ENCODE results near the gene PPP2R1B.

Gene PPP2R1B

GRCh38 chr11:111765984-111766833 is at the start of gene PPP2R1B:
TSS of gene PPP2R1B (minus strand) at chr11:111766389. CDS start at chr11:111766361, 28 bp downstream.
- H3K27ac ChIP-seq (ENCODE audit: low read depth, low read length), result peak within 1 kb of the TSS; percentile 79
- H3K9ac ChIP-seq (ENCODE audit: low read length), result peak within 1 kb of the TSS; percentile 88
- peaks cover 21% of the 10 kb centered on the region for H3K4me1 ChIP-seq (ENCODE audit: insufficient read depth, low read length)
- H3K9me3 ChIP-seq (ENCODE audit: low read length), result no peaks in the 10 kb centered on the region
- H3K36me3 ChIP-seq (ENCODE audit: insufficient read depth, low read length), result peaks cover 12% of the 10 kb centered on the region
- no peaks in the 10 kb centered on the region for H3K27me3 ChIP-seq (ENCODE audit: control insufficient read depth in 1 of 2, insufficient read depth in 2 of 2, low read length in 2 of 2)
- peak within 1 kb of the TSS; percentile 76 to 89 for H3K4me3 ChIP-seq (ENCODE audit: low read depth in 1 of 2, low read length in 2 of 2)

- H3K27me3 ChIP-seq (ENCODE audit: control insufficient read depth in 1 of 2, insufficient read depth in 2 of 2, low read length in 2 of 2), result no peaks in the 10 kb centered on the region
- peak overlapping the region; percentile 41 for H3K27ac ChIP-seq (ENCODE audit: low read depth, low read length)
- no peaks in the 10 kb centered on the region for H3K9me3 ChIP-seq (ENCODE audit: low read length)
- H3K36me3 ChIP-seq (ENCODE audit: insufficient read depth, low read length), result no peaks in the 10 kb centered on the region
- no peak overlapping the region for H3K9ac ChIP-seq (ENCODE audit: low read length)
- no peak overlapping the region for H3K4me3 ChIP-seq (ENCODE audit: low read depth in 1 of 2, low read length in 2 of 2)
- H3K4me1 ChIP-seq (ENCODE audit: insufficient read depth, low read length), result peaks cover 29% of the 10 kb centered on the region
Observed at GRCh38 chr11:111815489-111815888, 49.3 kb upstream of the PPP2R1B start.

GRCh38 chr11:111814557-111815320 is 48.5 kb upstream of the PPP2R1B start:
- Histone ChIP-seq H3K4me3 (ENCODE audit: low read depth in 1 of 2, low read length in 2 of 2) (no peak overlapping the region), H3K27ac (ENCODE audit: low read depth, low read length) (peak overlapping the region; percentile 41), H3K27me3 (ENCODE audit: control insufficient read depth in 1 of 2, insufficient read depth in 2 of 2, low read length in 2 of 2) (no peaks in the 10 kb centered on the region), H3K36me3 (ENCODE audit: insufficient read depth, low read length) (no peaks in the 10 kb centered on the region), H3K9ac (ENCODE audit: low read length) (no peak overlapping the region), H3K4me1 (ENCODE audit: insufficient read depth, low read length) (peaks cover 21% of the 10 kb centered on the region), H3K9me3 (ENCODE audit: low read length) (no peaks in the 10 kb centered on the region)

GRCh38 chr11:111814106-111814505 is 47.9 kb upstream of the PPP2R1B start:
- Histone ChIP-seq H3K27me3 (ENCODE audit: control insufficient read depth in 1 of 2, insufficient read depth in 2 of 2, low read length in 2 of 2) (no peaks in the 10 kb centered on the region), H3K4me1 (ENCODE audit: insufficient read depth, low read length) (peaks cover 15% of the 10 kb centered on the region), H3K36me3 (ENCODE audit: insufficient read depth, low read length) (peaks cover 4% of the 10 kb centered on the region), H3K27ac (ENCODE audit: low read depth, low read length) (no peak overlapping the region), H3K9ac (ENCODE audit: low read length) (no peak overlapping the region), H3K4me3 (ENCODE audit: low read depth in 1 of 2, low read length in 2 of 2) (no peak overlapping the region), H3K9me3 (ENCODE audit: low read length) (no peaks in the 10 kb centered on the region)

- Histone ChIP-seq H3K9me3 (ENCODE audit: low read length) (no peaks in the 10 kb centered on the region), H3K4me1 (ENCODE audit: insufficient read depth, low read length) (peaks cover 15% of the 10 kb centered on the region), H3K27me3 (ENCODE audit: control insufficient read depth in 1 of 2, insufficient read depth in 2 of 2, low read length in 2 of 2) (no peaks in the 10 kb centered on the region), H3K4me3 (ENCODE audit: low read depth in 1 of 2, low read length in 2 of 2) (no peak overlapping the region), H3K9ac (ENCODE audit: low read length) (no peak overlapping the region), H3K27ac (ENCODE audit: low read depth, low read length) (no peak overlapping the region), H3K36me3 (ENCODE audit: insufficient read depth, low read length) (peaks cover 15% of the 10 kb centered on the region)
Observed at GRCh38 chr11:111812211-111812610, 46.0 kb upstream of the PPP2R1B start.

- Histone ChIP-seq H3K27me3 (ENCODE audit: control insufficient read depth in 1 of 2, insufficient read depth in 2 of 2, low read length in 2 of 2) (no peaks in the 10 kb centered on the region), H3K9me3 (ENCODE audit: low read length) (no peaks in the 10 kb centered on the region), H3K4me3 (ENCODE audit: low read depth in 1 of 2, low read length in 2 of 2) (no peak overlapping the region), H3K36me3 (ENCODE audit: insufficient read depth, low read length) (peaks cover 15% of the 10 kb centered on the region), H3K4me1 (ENCODE audit: insufficient read depth, low read length) (peaks cover 15% of the 10 kb centered on the region), H3K27ac (ENCODE audit: low read depth, low read length) (no peak overlapping the region), H3K9ac (ENCODE audit: low read length) (no peak overlapping the region)
Observed at GRCh38 chr11:111811445-111811844, 45.3 kb upstream of the PPP2R1B start.

GRCh38 chr11:111808834-111809233 is 42.6 kb upstream of the PPP2R1B start:
- no peak overlapping the region for H3K9ac ChIP-seq (ENCODE audit: low read length)
- no peaks in the 10 kb centered on the region for H3K9me3 ChIP-seq (ENCODE audit: low read length)
- peaks cover 1% of the 10 kb centered on the region for H3K4me1 ChIP-seq (ENCODE audit: insufficient read depth, low read length)
- peaks cover 22% of the 10 kb centered on the region for H3K36me3 ChIP-seq (ENCODE audit: insufficient read depth, low read length)
- H3K27ac ChIP-seq (ENCODE audit: low read depth, low read length), result no peak overlapping the region
- no peaks in the 10 kb centered on the region for H3K27me3 ChIP-seq (ENCODE audit: control insufficient read depth in 1 of 2, insufficient read depth in 2 of 2, low read length in 2 of 2)
- H3K4me3 ChIP-seq (ENCODE audit: low read depth in 1 of 2, low read length in 2 of 2), result no peak overlapping the region

- no peaks in the 10 kb centered on the region for H3K27me3 ChIP-seq (ENCODE audit: control insufficient read depth in 1 of 2, insufficient read depth in 2 of 2, low read length in 2 of 2)
- no peak overlapping the region for H3K9ac ChIP-seq (ENCODE audit: low read length)
- H3K9me3 ChIP-seq (ENCODE audit: low read length), result no peaks in the 10 kb centered on the region
- no peak overlapping the region for H3K27ac ChIP-seq (ENCODE audit: low read depth, low read length)
- H3K4me3 ChIP-seq (ENCODE audit: low read depth in 1 of 2, low read length in 2 of 2), result no peak overlapping the region
- no peaks in the 10 kb centered on the region for H3K4me1 ChIP-seq (ENCODE audit: insufficient read depth, low read length)
- peaks cover 22% of the 10 kb centered on the region for H3K36me3 ChIP-seq (ENCODE audit: insufficient read depth, low read length)
Observed at GRCh38 chr11:111808063-111808588, 41.9 kb upstream of the PPP2R1B start.

- H3K4me3 ChIP-seq (ENCODE audit: low read depth in 1 of 2, low read length in 2 of 2), result no peak overlapping the region
- H3K9me3 ChIP-seq (ENCODE audit: low read length), result no peaks in the 10 kb centered on the region
- H3K27me3 ChIP-seq (ENCODE audit: control insufficient read depth in 1 of 2, insufficient read depth in 2 of 2, low read length in 2 of 2), result no peaks in the 10 kb centered on the region
- H3K36me3 ChIP-seq (ENCODE audit: insufficient read depth, low read length), result peaks cover 24% of the 10 kb centered on the region
- H3K27ac ChIP-seq (ENCODE audit: low read depth, low read length), result no peak overlapping the region
- H3K4me1 ChIP-seq (ENCODE audit: insufficient read depth, low read length), result no peaks in the 10 kb centered on the region
- no peak overlapping the region for H3K9ac ChIP-seq (ENCODE audit: low read length)
Observed at GRCh38 chr11:111807076-111807475, 40.9 kb upstream of the PPP2R1B start.

GRCh38 chr11:111801135-111801534 is 34.9 kb upstream of the PPP2R1B start:
- no peak overlapping the region for H3K27ac ChIP-seq (ENCODE audit: low read depth, low read length)
- H3K9ac ChIP-seq (ENCODE audit: low read length), result no peak overlapping the region

GRCh38 chr11:111798279-111798678 is 32.1 kb upstream of the PPP2R1B start:
- Histone ChIP-seq H3K36me3 (ENCODE audit: insufficient read depth, low read length) (peaks cover 6% of the 10 kb centered on the region), H3K4me1 (ENCODE audit: insufficient read depth, low read length) (no peaks in the 10 kb centered on the region), H3K27ac (ENCODE audit: low read depth, low read length) (no peak overlapping the region), H3K27me3 (ENCODE audit: control insufficient read depth in 1 of 2, insufficient read depth in 2 of 2, low read length in 2 of 2) (no peaks in the 10 kb centered on the region), H3K4me3 (ENCODE audit: low read depth in 1 of 2, low read length in 2 of 2) (no peak overlapping the region), H3K9ac (ENCODE audit: low read length) (no peak overlapping the region), H3K9me3 (ENCODE audit: low read length) (no peaks in the 10 kb centered on the region)

More at GRCh38 chr11:111801135-111801534, 34.9 kb upstream of the PPP2R1B start:
- Histone ChIP-seq H3K36me3 (ENCODE audit: insufficient read depth, low read length) (peaks cover 13% of the 10 kb centered on the region), H3K4me3 (ENCODE audit: low read depth in 1 of 2, low read length in 2 of 2) (no peak overlapping the region), H3K9me3 (ENCODE audit: low read length) (no peaks in the 10 kb centered on the region), H3K4me1 (ENCODE audit: insufficient read depth, low read length) (no peaks in the 10 kb centered on the region), H3K27me3 (ENCODE audit: control insufficient read depth in 1 of 2, insufficient read depth in 2 of 2, low read length in 2 of 2) (no peaks in the 10 kb centered on the region)
